HG03571 (cell line): ENCODE measurements around the gene ZNF580.

Source experiments
- ATAC-seq: cut with Tn5 transposase; IDR thresholded peaks from one replicate; pipeline ENCODE4 v1.9.1; 2021; ENCODE audit not compliant: unreplicated experiment

The ZNF580 gene

GRCh38 chr19:55605637-55606470, 34.9 kb upstream of the ZNF580 start, which contains the start of gene ZNF865:
ZNF865 (plus strand) TSS chr19:55605647; CDS start chr19:55613619, 7,972 bp downstream.
- no peak for ATAC-seq

GRCh38 chr19:55606471-55606787, 34.4 kb upstream of the ZNF580 start:
- no peak for ATAC-seq

- ATAC-seq, result no peak
Observed at GRCh38 chr19:55606817-55607216, 34.0 kb upstream of the ZNF580 start.

GRCh38 chr19:55609326-55609725, 31.5 kb upstream of the ZNF580 start:
- no peak for ATAC-seq

GRCh38 chr19:55611300-55611982, 29.4 kb upstream of the ZNF580 start:
- ATAC-seq, result no peak

GRCh38 chr19:55611983-55612645, 28.7 kb upstream of the ZNF580 start:
- no peak for ATAC-seq

GRCh38 chr19:55613396-55613795, 27.4 kb upstream of the ZNF580 start:
- no peak for ATAC-seq

- ATAC-seq, result no peak
Observed at GRCh38 chr19:55613930-55614710, 26.7 kb upstream of the ZNF580 start.

- no peak for ATAC-seq
Observed at GRCh38 chr19:55614711-55615542, 25.9 kb upstream of the ZNF580 start.

- no peak for ATAC-seq
Observed at GRCh38 chr19:55615543-55616394, 25.0 kb upstream of the ZNF580 start.

GRCh38 chr19:55616395-55616875, 24.4 kb upstream of the ZNF580 start:
- no peak for ATAC-seq

GRCh38 chr19:55617426-55617825, 23.4 kb upstream of the ZNF580 start:
- ATAC-seq, result no peak

GRCh38 chr19:55618426-55618825, 22.4 kb upstream of the ZNF580 start:
- ATAC-seq, result no peak

- ATAC-seq, result no peak
Observed at GRCh38 chr19:55619286-55619685, 21.5 kb upstream of the ZNF580 start.

GRCh38 chr19:55620410-55621204, 20.2 kb upstream of the ZNF580 start:
- no peak for ATAC-seq

- no peak for ATAC-seq
Observed at GRCh38 chr19:55621205-55621672, 19.6 kb upstream of the ZNF580 start.

- ATAC-seq, result no peak
Observed at GRCh38 chr19:55621673-55622231, 19.1 kb upstream of the ZNF580 start.
